Fibroblast of lung (primary cell): Measurements from ENCODE around the gene KLHL26.

Experiments
- CTCF ChIP-seq, 2 donors: IDR thresholded peaks in 1 of 2; conservative IDR thresholded peaks in 1 of 2; 1 replicate in 1 of 2; 2 replicates in 1 of 2; pipeline ENCODE4 v1.5.1; 2011 to 2012; ENCODE audit warnings: low read length in 2 of 2, control low read depth in 1 of 2, inconsistent platforms in 1 of 2, low read depth in 1 of 2, mild to moderate bottlenecking in 1 of 2
- EZH2 ChIP-seq: IDR thresholded peaks from 2 replicates; pipeline ENCODE4 v1.5.1; 2012; ENCODE audit warnings: low read length, control low read depth, mild to moderate bottlenecking; ENCODE audit errors: missing control alignments

GRCh38 chr19:18672044-18672451, 35.2 kb downstream of the KLHL26 start:
- TF ChIP-seq CTCF (conservative IDR thresholded peaks at IDR 0.05 in 1 of 2, IDR thresholded peaks at IDR 0.05 in 1 of 2; ENCODE audit: low read depth in 1 of 2, low read length in 2 of 2) (no peak), EZH2 (no peak)
